GM21619 (cell line): ENCODE measurements around the gene FAF1.

Experiments used
- ATAC-seq: cut with Tn5 transposase; IDR thresholded peaks from one replicate; pipeline ENCODE4 v1.9.1; 2021; ENCODE audit not compliant: unreplicated experiment

Gene FAF1

DNA sequence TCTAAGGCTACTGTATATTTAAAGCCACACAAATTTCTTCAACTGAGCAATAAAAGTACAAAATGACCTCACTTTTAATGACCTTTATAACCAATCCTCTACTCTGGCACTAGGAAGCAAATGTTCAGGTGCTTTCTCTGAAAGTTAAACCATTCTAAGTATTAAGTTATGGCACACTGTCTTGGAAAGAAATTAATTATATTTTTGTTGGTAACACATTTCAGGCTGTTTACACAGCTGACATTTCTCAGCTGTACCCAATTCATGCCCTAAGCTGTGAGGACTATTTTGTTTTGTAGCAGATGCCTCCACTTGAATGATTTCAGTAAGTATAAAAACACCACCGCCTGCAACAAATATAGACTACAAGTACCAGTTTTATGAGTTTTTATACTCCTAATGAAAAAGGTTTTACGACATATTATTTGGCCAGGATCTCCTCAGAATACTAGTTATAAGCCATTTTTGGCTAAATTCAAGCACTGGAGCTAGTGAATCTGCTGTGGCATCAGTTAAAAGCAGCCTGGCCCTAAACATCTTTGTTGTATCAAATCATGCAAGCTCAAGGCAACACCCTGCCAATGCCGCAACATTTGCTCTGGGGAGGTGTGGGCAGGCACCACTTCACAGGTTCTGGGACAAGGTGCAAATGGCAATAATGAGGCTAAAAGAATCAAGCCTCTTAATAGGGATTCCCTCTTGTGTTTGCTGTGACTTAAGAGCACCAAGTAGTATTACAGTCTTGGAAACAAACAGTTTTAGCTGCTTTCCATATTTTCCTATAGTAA lies 308.4 kb downstream of the FAF1 start:
- no peak for ATAC-seq

GRCh38 chr1:50646526-50646925 lies 313.5 kb downstream of the FAF1 start:
- no peak for ATAC-seq

DNA sequence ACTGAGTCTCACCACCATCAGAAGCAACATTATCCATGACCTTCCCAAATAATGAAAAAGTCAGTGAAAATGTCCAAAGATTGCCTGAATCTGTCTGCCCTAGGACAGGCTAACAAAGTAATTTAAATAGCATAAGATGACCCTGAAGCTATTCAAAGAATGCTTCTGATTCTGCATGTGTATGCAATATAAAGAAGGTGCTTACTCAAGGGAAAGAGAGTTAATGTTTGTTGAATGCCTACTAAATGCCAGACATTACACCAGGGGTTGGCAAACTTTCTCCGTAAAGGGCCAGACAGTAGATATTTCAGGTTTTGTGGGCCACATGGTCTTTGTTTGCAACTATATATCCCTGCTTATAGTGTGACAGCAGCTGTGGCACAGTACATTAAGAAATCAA lies 314.9 kb downstream of the FAF1 start:
- ATAC-seq: no peak

GRCh38 chr1:50644447-50645105 lies 315.5 kb downstream of the FAF1 start:
- ATAC-seq: no peak

- ATAC-seq: no peak
Observed at GRCh38 chr1:50637460-50637859, 322.6 kb downstream of the FAF1 start.

DNA sequence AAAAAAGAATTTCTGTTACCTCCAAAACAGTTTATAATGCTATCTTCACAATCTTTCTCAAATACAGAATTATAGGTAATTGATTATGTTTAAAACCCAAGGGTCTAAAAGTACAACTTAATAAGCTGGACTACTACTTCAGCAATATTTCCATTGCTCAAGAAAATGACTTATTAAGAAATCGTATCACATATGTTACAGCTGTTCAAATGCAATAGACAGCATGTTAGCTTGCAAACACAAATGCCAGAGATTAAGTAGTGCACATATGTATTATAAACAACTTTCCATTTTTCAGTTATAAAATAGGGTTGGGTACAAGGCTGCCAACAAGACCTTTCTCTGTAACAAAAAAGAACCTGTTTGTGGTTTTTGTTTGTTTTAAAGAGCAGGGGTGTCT lies 325.8 kb downstream of the FAF1 start:
- ATAC-seq: no peak

GRCh38 chr1:50633465-50633864 lies 326.6 kb downstream of the FAF1 start:
- no peak for ATAC-seq

DNA sequence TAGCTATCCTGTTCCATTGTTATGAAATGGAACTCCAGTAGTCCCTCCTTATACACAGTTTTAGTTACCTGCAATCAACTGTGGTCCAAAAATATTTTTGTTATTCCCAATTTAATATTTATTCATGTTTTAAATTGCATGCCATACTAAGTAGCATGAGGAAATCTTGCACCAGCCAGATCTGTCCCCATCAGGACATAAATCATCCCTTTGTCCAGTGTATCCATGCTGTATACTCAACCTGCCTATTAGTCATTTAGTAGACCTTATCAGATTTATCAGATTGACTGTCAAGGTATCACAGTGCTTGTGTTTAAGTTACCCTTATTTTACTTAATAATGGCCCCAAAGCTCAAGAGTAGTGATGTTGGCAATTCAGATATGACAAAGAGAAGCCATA lies 328.9 kb downstream of the FAF1 start:
- ATAC-seq: no peak

DNA sequence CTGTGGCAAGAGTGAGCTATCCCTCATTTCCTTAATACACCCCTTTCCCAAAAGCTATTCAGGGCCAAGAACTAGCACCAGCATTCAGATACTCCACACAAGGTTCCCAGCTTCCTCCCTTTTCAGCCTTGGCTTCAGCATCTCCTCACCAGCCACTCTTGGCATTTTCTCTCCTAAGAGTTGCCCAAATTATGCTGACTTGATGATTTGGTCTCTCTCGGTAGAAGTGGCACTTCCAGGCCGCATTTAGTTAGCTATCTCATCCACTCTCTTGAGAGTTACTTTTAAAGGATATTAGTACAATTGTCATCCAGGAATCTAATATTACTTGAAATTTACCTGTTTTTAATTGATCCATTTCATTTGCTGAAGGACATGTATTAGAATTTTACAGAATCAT lies 337.8 kb downstream of the FAF1 start:
- no peak for ATAC-seq

DNA sequence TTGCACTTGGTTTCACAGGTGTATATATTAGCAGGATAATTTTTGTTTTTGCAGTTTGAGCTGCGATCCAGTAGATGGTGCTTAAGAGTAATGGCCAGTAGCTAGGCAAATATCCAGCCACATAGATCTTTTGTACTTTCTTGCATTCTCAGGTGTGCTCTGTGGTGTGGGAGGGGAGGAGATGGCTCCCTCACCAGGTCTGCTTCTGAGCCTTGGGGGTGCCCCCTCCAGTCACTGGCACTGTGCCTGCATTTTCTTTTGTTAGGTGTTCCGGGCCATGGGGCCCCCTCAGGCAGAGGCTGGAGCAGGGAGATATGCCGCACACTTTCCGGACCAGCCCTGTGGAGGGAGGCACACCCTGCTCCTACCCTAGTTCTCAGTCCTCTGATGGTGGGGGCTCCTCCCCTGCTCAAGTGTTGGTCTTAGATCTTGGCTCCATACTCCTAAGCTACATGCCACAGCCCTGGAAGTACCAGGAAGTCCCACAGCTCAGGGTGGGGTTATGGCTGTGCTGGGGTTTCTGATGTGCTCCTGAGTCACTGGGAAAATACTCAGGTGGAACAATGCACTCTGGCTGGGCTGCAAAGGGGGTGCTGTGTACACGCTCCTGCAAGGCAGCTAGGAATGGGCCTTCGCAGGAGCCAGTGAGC lies 339.3 kb downstream of the FAF1 start:
- ATAC-seq: no peak

DNA sequence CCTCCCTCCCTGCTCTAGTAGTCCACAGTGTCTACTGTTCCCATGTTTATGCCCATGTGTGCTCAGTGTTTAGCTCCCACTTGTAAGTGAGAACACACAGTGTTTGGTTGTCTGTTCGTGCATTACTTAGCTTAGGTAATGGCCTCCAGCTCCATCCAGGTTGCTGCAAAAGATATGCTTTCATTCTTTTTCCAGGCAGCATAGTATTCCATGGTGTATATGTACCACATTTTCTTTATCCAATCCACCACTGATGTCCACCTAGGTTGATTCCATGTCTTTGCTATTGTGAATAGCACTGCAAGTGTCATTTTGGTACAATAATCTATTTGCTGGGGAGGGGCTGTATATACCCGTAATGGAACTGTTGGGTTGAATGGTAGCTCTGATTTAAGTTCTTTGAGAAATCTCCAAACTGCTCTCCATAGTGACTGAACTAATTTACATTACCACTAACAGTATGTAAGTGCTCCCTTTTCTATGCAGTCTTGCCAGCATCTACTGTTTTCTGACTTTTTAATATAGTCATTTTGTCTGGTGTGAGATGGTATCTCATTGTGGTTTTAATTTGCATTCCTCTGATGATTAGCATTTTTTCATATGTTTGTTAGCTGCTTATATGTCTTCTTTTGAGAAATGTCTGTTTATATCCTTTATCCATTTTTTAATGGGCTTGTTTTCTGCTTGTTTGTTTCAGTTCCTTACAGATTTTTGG lies 344.9 kb downstream of the FAF1 start:
- no peak for ATAC-seq

DNA sequence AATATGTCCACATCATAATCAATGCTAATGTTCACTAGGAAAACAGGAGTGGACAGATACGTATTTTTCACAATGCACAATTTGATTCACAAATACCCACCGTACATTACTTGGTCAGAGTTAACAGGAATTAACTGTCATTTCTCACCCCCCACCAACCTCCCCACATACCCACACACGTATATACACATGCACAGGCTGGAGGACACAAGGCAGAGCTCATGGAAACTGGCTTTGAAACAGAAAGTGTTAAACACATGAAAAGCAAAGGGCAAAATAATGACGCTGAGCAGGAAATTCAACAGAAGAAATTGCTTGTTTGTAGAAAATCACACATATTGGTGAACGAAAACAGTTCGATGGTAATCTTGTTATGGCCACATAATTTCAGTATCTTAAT lies 348.4 kb downstream of the FAF1 start:
- no peak for ATAC-seq

GRCh38 chr1:50610563-50610962 lies 349.5 kb downstream of the FAF1 start:
- ATAC-seq: peak; percentile 65

GRCh38 chr1:50609508-50609907 lies 350.6 kb downstream of the FAF1 start:
- no peak for ATAC-seq

DNA sequence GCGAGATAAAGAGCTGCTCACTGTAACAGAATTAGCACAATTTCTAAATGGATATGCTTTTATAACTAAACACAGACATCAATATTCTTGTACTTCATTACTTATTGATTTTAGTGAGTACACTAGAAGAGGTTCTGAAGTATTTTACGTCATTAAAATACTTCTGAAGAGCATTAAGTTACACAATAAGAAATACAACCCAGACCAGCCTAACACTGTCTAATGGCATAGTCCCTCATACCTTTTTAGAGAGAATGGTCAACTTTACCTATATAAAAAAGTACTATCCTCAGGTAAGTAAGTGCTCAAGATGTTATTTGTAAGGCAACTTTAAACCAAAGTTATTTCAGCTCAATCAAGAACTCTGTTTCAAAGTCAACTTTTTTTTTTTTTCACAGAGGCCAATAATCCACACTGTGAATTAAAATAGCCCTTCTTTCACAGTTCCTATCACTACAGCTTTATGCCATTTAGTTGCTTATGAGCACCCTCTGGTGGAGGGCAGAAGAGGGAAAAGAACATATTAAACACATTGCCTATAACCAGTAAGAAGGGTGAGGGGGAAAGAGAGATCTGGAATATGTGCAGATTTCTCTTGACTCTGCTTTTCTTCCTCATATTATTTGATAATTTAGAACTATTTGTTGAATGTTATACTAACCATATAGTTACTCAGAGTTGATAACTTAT lies 354.7 kb downstream of the FAF1 start:
- no peak for ATAC-seq

GRCh38 chr1:50604580-50604979 lies 355.5 kb downstream of the FAF1 start:
- ATAC-seq: no peak

GRCh38 chr1:50603274-50604271 lies 356.5 kb downstream of the FAF1 start:
- no peak for ATAC-seq

DNA sequence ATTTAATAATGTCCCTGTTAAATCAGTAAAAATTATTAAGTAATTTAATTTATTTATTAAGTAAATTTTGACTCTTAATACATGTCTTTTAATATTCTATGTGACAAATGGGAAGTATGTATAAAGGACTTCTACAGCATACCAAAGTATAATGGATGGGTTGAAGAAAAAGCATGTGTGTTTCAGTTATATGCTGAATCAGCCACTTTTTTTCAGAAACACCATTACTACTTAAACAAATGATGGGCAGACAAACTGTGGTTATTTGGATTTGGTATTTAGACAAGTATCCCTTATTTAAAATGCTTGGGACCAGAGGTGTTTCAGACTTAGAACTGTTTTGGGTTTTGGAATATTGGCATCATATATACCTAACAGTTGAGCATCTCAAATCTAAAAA lies 360.5 kb downstream of the FAF1 start:
- no peak for ATAC-seq

- ATAC-seq: no peak
Observed at GRCh38 chr1:50595874-50596273, 364.2 kb downstream of the FAF1 start.

- no peak for ATAC-seq
Observed at GRCh38 chr1:50593515-50593914, 366.6 kb downstream of the FAF1 start.
